H1 (cell line): ENCODE results near the gene ZBTB7B. TPM values are rescaled to one million over a fixed set of nuclear protein-coding genes. Genes with fewer than 3 reads are reported as not detected.

Experiments used
- CTCF ChIA-PET: fragments of 300-600 bp; sonication (Branson Sonifier 250); formaldehyde crosslinking; loops from one replicate; lab custom pipeline; 2021; ENCODE audit not compliant: partially characterized antibody; lab: Charles Lee
- POLR2A ChIA-PET: fragments of 300-600 bp; sonication (Branson Sonifier 250); formaldehyde crosslinking; loops from one replicate; lab custom pipeline; 2021; ENCODE audit warnings: inconsistent platforms; ENCODE audit not compliant: partially characterized antibody; lab: Charles Lee
- DNase-seq, 2 experiments: peaks; one replicate each; pipeline versions ENCODE4 v3.0.0 to v3.0.0-alpha.2; 2010 to 2022; ENCODE audit warnings: low spot score in 2 of 2, low read depth in 1 of 2, mixed read lengths in 1 of 2
- FAIRE-seq: peaks from 2 replicates; lab custom pipeline; 2011; peaks lifted over from hg19 to GRCh38; lab: Jason Lieb, UNC
- H2AFZ ChIP-seq: 2 replicates; pipeline ENCODE4 v1.8.1; 2012; ENCODE audit warnings: low read length, inconsistent platforms
- H2AK5ac ChIP-seq: 2 replicates; pipeline ENCODE4 v1.6.1; 2013; ENCODE audit warnings: low read depth, low read length
- H2BK120ac ChIP-seq: replicated peaks from 2 replicates; pipeline ENCODE3; 2013; ENCODE audit warnings: low read depth, low read length, inconsistent platforms
- H2BK12ac ChIP-seq: 2 replicates; pipeline ENCODE4 v1.6.1; 2013; ENCODE audit warnings: low read depth, low read length
- H2BK15ac ChIP-seq: 2 replicates; pipeline ENCODE4 v1.6.1; 2013; ENCODE audit warnings: low read length
- H2BK20ac ChIP-seq: 2 replicates; pipeline ENCODE4 v1.6.1; 2013; ENCODE audit warnings: low read length
- H2BK5ac ChIP-seq: 2 replicates; pipeline ENCODE4 v1.6.1; 2013; ENCODE audit warnings: low read depth, low read length
- H3K14ac ChIP-seq: 2 replicates; pipeline ENCODE4 v1.6.1; 2013; ENCODE audit warnings: inconsistent platforms; ENCODE audit not compliant: insufficient read length
- H3K18ac ChIP-seq: 2 replicates; pipeline ENCODE4 v1.6.1; 2013; ENCODE audit warnings: low read length; ENCODE audit errors: extremely low read depth
- H3K23ac ChIP-seq: 2 replicates; pipeline ENCODE4 v1.6.1; 2013; ENCODE audit warnings: inconsistent platforms; ENCODE audit not compliant: insufficient read length
- H3K23me2 ChIP-seq: 2 replicates; pipeline ENCODE4 v1.6.1; 2013; ENCODE audit warnings: low read depth, low read length
- H3K27ac ChIP-seq: 2 replicates; pipeline ENCODE4 v1.6.1; 2011; ENCODE audit warnings: low read depth, low read length, inconsistent platforms
- H3K27me3 ChIP-seq, 4 experiments: replicated peaks in 1 of 4; 1 replicate in 1 of 4; 2 replicates in 3 of 4; pipeline versions ENCODE4 v1.6.1 to v1.8.1; 2011 to 2013; ENCODE audit warnings: low read length in 3 of 4, mild to moderate bottlenecking in 3 of 4, inconsistent platforms in 2 of 4, mixed read lengths in 2 of 4, moderate library complexity in 1 of 4; ENCODE audit not compliant: control insufficient read depth in 3 of 4, insufficient read depth in 3 of 4; ENCODE audit errors: extremely low read depth in 1 of 4
- H3K36me3 ChIP-seq, 4 experiments: 2 replicates each; pipeline versions ENCODE4 v1.6.1 to v1.8.1; 2011 to 2013; ENCODE audit warnings: mild to moderate bottlenecking in 4 of 4, low read length in 3 of 4, moderate library complexity in 2 of 4, control low read depth in 1 of 4, inconsistent platforms in 1 of 4; ENCODE audit not compliant: insufficient read depth in 4 of 4, control insufficient read depth in 2 of 4
- H3K4ac ChIP-seq: replicated peaks from 2 replicates; pipeline ENCODE3; 2013; ENCODE audit warnings: low read length, low read depth, mixed read lengths, inconsistent platforms; ENCODE audit not compliant: insufficient read length
- H3K4me1 ChIP-seq, 4 experiments: replicated peaks in 1 of 4; 1 replicate in 1 of 4; 2 replicates in 3 of 4; pipeline versions ENCODE4 v1.6.1 to v1.8.1; 2011 to 2013; ENCODE audit warnings: low read length in 3 of 4, inconsistent platforms in 2 of 4, mixed read lengths in 1 of 4; ENCODE audit not compliant: insufficient read depth in 4 of 4, control insufficient read depth in 3 of 4
- H3K4me2 ChIP-seq, 2 experiments: 2 replicates each; pipeline versions ENCODE4 v1.6.1 to v1.8.1; 2011 to 2013; ENCODE audit warnings: low read depth in 2 of 2, low read length in 2 of 2, control low read depth in 1 of 2, inconsistent platforms in 1 of 2, mild to moderate bottlenecking in 1 of 2; ENCODE audit not compliant: insufficient read depth in 1 of 2
- H3K4me3 ChIP-seq, 4 experiments: fragments of 200-600, 300-600 bp in 1 of 4; sonication (generic), shearing (Covaris generic), sonication (Bioruptor Twin) in 1 of 4; 2 replicates each; pipeline versions ENCODE4 v1.5.1 to v1.8.1; 2011 to 2016; ENCODE audit warnings: low read length in 4 of 4, low read depth in 3 of 4, control low read depth in 2 of 4, inconsistent platforms in 2 of 4, mild to moderate bottlenecking in 2 of 4, mixed read lengths in 1 of 4, moderate library complexity in 1 of 4; ENCODE audit not compliant: insufficient read depth in 2 of 4; ENCODE audit errors: extremely low read depth in 1 of 4
- H3K56ac ChIP-seq: replicated peaks from 2 replicates; pipeline ENCODE3; 2013; ENCODE audit warnings: low read depth, mild to moderate bottlenecking, mixed read lengths, low read length, inconsistent platforms; ENCODE audit not compliant: insufficient read length
- H3K79me1 ChIP-seq: 2 replicates; pipeline ENCODE4 v1.6.1; 2013; ENCODE audit warnings: low read depth, low read length, control low read depth
- H3K79me2 ChIP-seq, 2 experiments: 2 replicates each; pipeline versions ENCODE4 v1.6.1 to v1.8.1; 2012 to 2013; ENCODE audit warnings: low read length in 2 of 2, mild to moderate bottlenecking in 2 of 2, inconsistent platforms in 1 of 2; ENCODE audit not compliant: insufficient read depth in 2 of 2, control insufficient read depth in 1 of 2
- H3K9ac ChIP-seq, 4 experiments: replicated peaks in 1 of 4; 1 replicate in 1 of 4; 2 replicates in 3 of 4; pipeline versions ENCODE4 v1.6.1 to v1.8.1; 2011 to 2013; ENCODE audit warnings: low read depth in 3 of 4, low read length in 3 of 4, control low read depth in 2 of 4, mild to moderate bottlenecking in 2 of 4, moderate library complexity in 2 of 4, inconsistent platforms in 1 of 4; ENCODE audit errors: extremely low read depth in 1 of 4
- H3K9me3 ChIP-seq, 2 experiments: 2 replicates each; pipeline versions ENCODE4 v1.6.1 to v1.8.1; 2012 to 2013; ENCODE audit warnings: mild to moderate bottlenecking in 2 of 2, moderate library complexity in 2 of 2, control low read depth in 1 of 2, inconsistent platforms in 1 of 2, low read depth in 1 of 2, low read length in 1 of 2, mixed read lengths in 1 of 2; ENCODE audit not compliant: insufficient read depth in 2 of 2
- H4K20me1 ChIP-seq, 2 experiments: replicated peaks in 1 of 2; 2 replicates each; pipeline versions ENCODE3 to v1.8.1; 2011 to 2013; ENCODE audit warnings: inconsistent platforms in 2 of 2, low read length in 2 of 2, mild to moderate bottlenecking in 1 of 2; ENCODE audit not compliant: insufficient read depth in 2 of 2, control insufficient read depth in 1 of 2
- H4K5ac ChIP-seq: 2 replicates; pipeline ENCODE4 v1.6.1; 2013; ENCODE audit warnings: low read length, low read depth, mixed read lengths, inconsistent platforms; ENCODE audit not compliant: insufficient read length
- H4K8ac ChIP-seq: 2 replicates; pipeline ENCODE4 v1.8.0; 2013; ENCODE audit warnings: mild to moderate bottlenecking, moderate library complexity, low read length, inconsistent platforms; ENCODE audit not compliant: insufficient read depth; ENCODE audit errors: extremely low read depth
- H4K91ac ChIP-seq: replicated peaks from 2 replicates; pipeline ENCODE3; 2013; ENCODE audit warnings: low read length, mixed read lengths, inconsistent platforms; ENCODE audit not compliant: insufficient read length
- FOSL1 ChIP-seq: IDR thresholded peaks from 2 replicates; pipeline ENCODE4 v1.6.1; 2011; ENCODE audit warnings: mild to moderate bottlenecking, low read depth, low read length, moderate library complexity; ENCODE audit not compliant: insufficient read depth
- RBBP5 ChIP-seq: IDR thresholded peaks from 2 replicates; pipeline ENCODE4 v1.7.1; 2012; ENCODE audit warnings: low read depth, mild to moderate bottlenecking, inconsistent platforms, low read length, moderate library complexity, borderline replicate concordance
- SAP30 ChIP-seq: fragments of 300-600 bp; sonication (generic); IDR thresholded peaks from 2 replicates; pipeline ENCODE4 v1.7.1; 2012; ENCODE audit warnings: low read length, moderate library complexity, mild to moderate bottlenecking, inconsistent platforms; ENCODE audit not compliant: insufficient read depth, insufficient replicate concordance
- whole genome bisulfite sequencing, 2 experiments: shearing (Covaris generic) in 1 of 2; methylation state at CpG; one replicate each; pipeline versions ENCODE4 v1.1.6 to v1.1.7; 2013 to 2015; ENCODE audit warnings: low lambda C conversion rate in 2 of 2, mixed read lengths in 2 of 2, inconsistent platforms in 1 of 2, low coverage in 1 of 2, missing lambda C conversion rate in 1 of 2; ENCODE audit not compliant: insufficient replicate concordance in 2 of 2, insufficient coverage in 1 of 2, insufficient read length in 1 of 2; ENCODE audit errors: extremely low coverage in 1 of 2, missing lambda C conversion rate in 1 of 2; 5-methylcytosine and 5-hydroxymethylcytosine counted together
- polyA plus RNA-seq, 7 experiments: library from polyadenylated mRNA; depleted of rRNA in 3 of 7; stranded (reverse) in 5 of 7; unstranded in 2 of 7; fragments of >200 nt in 5 of 7; fragments of 200-250 nt in 2 of 7; gene quantifications; 1 replicate in 5 of 7; 2 replicates in 1 of 7; 4 replicates in 1 of 7; pipeline versions ENCODE4 v1.2.1 to v1.2.3, GENCODE V29; 2011 to 2013; ENCODE audit warnings: missing spikeins in 2 of 7, mixed read lengths in 2 of 7
- total RNA-seq: library from RNA; stranded (reverse); fragmentation: NEBNext Ultra II Directional; extraction: Animal tissue kit (Norgen Biotek cat#: 25700); gene quantifications from 2 replicates; pipeline ENCODE4 v1.2.1, GENCODE V29; 2021

ZBTB7B gene
- total and polyA plus RNA-seq, 2 of the 8 experiments (the other 6 are each of a cell fraction or from before 2014, with no cell fraction given): 24.5 to 36.9 TPM

DNA sequence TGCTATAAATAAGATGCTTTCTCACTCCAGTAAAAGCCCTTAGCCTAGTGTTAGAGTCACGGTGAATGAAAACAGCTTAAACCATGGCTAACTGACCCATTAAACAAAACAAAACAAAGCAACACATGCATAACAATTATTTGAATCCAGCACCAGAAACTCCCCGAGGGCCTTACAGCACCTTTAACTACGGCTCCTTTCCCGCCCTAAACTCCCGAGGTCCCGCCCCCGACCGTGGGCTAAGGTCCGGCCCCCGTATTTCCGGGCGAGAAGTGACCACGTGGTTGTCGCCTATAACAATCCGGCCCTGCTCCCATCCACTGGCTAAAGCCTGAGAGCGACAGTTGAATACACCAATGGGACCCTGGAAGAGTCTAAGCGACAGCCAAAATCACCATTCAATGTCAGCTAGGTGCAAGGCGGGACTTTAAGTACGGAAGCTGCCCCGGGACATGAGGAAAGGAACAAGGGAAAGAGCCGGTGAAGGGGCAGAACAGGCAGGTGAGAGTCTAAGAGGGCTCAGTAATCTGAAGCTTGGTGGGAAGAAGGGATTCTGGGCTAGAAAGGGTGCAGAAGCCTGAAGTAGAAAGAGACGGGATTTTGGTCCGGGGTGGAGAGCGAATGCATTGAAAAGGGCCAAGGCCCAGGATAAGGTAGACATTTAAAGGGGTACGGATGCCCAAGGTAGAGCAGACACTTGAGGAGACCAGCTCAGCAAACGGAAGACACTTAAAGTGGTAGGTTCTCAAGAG lies 19.5 kb upstream of the ZBTB7B start, which contains the start of gene FLAD1:
FLAD1 (plus strand) TSS at position 448 of the 752 bp plus-strand sequence. CDS start 351 bp downstream, outside the sequence.
- peak; percentile 86 for FAIRE-seq
- peaks cover 14 to 37% (median 26%) of the 10 kb centered on the region in 4 experiments for H3K36me3 ChIP-seq
- 1% methylated on average over 26 of the region's 26 CpGs; no CpG with 5 or more reads in 1 of the 2 experiments for WGBS, 2 experiments
- peak within 1 kb of the TSS; percentile 7 for H4K5ac ChIP-seq
- peak within 1 kb of the TSS; percentile 88 for H3K27ac ChIP-seq
- H4K8ac ChIP-seq: peak within 1 kb of the TSS; percentile 82; the same call in 1 of the 2 replicates
- peak; percentile 93 to 98 for DNase-seq
- peaks cover 0 to 6% (median 2%) of the 10 kb centered on the region in 4 experiments; a peak in 3 of 7 replicates for H3K4me1 ChIP-seq
- H2AFZ ChIP-seq: no peak within 1 kb of the TSS
- H2BK12ac ChIP-seq: peak within 1 kb of the TSS; percentile 51
- no peak within 1 kb of the TSS for H2BK20ac ChIP-seq
- H2BK120ac ChIP-seq: peak within 1 kb of the TSS; percentile 4
- peak within 1 kb of the TSS; percentile 43 for H3K56ac ChIP-seq
- peak within 1 kb of the TSS; percentile 34 for H3K18ac ChIP-seq
- no peak within 1 kb of the TSS for H3K23ac ChIP-seq
- ChIA-PET POLR2A (interaction anchor here (0.7 to 42.8 kb wide), 13 partner anchors 11 to 211 kb away, joined by 3 to 702 read pairs (median 6); partner anchors contain the start of genes CKS1B, EFNA4, LENEP and PBXIP1), CTCF (interaction anchor here (0.6 to 20.6 kb wide), 19 partner anchors 9 to 772 kb away, joined by 3 to 334 read pairs (median 4); partner anchors contain the start of genes LENEP, PBXIP1 and SHC1)
- peaks cover 3% of the 10 kb centered on the region; the same call in 1 of the 2 replicates for H3K79me1 ChIP-seq
- H2BK5ac ChIP-seq: peak within 1 kb of the TSS; percentile 86
- H3K9me3 ChIP-seq: no peaks in the 10 kb centered on the region
- H3K23me2 ChIP-seq: peaks cover 5% of the 10 kb centered on the region
- peaks cover 6 to 8% of the 10 kb centered on the region in 2 experiments for H4K20me1 ChIP-seq
- peaks cover 4 to 58% of the 10 kb centered on the region in 2 experiments for H3K79me2 ChIP-seq
- no peaks in the 10 kb centered on the region for H3K27me3 ChIP-seq
- no peak within 1 kb of the TSS for H3K14ac ChIP-seq
- H3K9ac ChIP-seq: peak within 1 kb of the TSS; percentile 78 to 97 (median 88)
- H2AK5ac ChIP-seq: peak within 1 kb of the TSS; percentile 44
- peak within 1 kb of the TSS; percentile 58 for H4K91ac ChIP-seq
- no peak within 1 kb of the TSS; the same call in 1 of the 2 replicates for H2BK15ac ChIP-seq
- H3K4me3 ChIP-seq: peak within 1 kb of the TSS; percentile 87 to 99 (median 96)
- H3K4me2 ChIP-seq: peak within 1 kb of the TSS; percentile 86 to 93
- H3K4ac ChIP-seq: peak within 1 kb of the TSS; percentile 93
- TF ChIP-seq FOSL1 (no peak), RBBP5 (no peak), SAP30 (peak; percentile 81)
